IMR-90 (cell line): Measurements from ENCODE around the gene NDUFA13. TPM values are rescaled to one million over a fixed set of nuclear protein-coding genes. Genes with fewer than 3 reads are reported as not detected.

Source experiments
- ATAC-seq: fragments of 200-7000 bp; cut with Tn5 transposase; 2 replicates; pipeline ENCODE4 v1.9.1; 2020; ENCODE audit warnings: low read depth, mild to moderate bottlenecking, moderate library complexity
- BruUV-seq: library from RNA; stranded (reverse); fragments of 400-500 nt; replicated peaks from 2 replicates; lab custom pipeline; 2021; lab: Mats Ljungman, UMichigan
- CTCF ChIA-PET: fragments of 300-600 bp; formaldehyde crosslinking; extraction: SDS; loops from one replicate; lab custom pipeline; 2021; ENCODE audit warnings: antibody characterized with exemption; lab: Yijun Ruan, JAX
- POLR2A ChIA-PET: fragments of 300-600 bp; sonication (Branson Sonifier 250); formaldehyde crosslinking; loops from one replicate; lab custom pipeline; 2022; ENCODE audit warnings: antibody characterized with exemption; ENCODE audit not compliant: unreplicated experiment; lab: Charles Lee
- DNase-seq: peaks from one replicate; pipeline ENCODE4 v3.0.0; 2013
- H2AFZ ChIP-seq: replicated peaks from 2 replicates; pipeline ENCODE3; 2013; ENCODE audit warnings: low read length, mild to moderate bottlenecking; ENCODE audit not compliant: poor library complexity
- H2AK5ac ChIP-seq: 2 replicates; pipeline ENCODE4 v1.6.1; 2013; ENCODE audit warnings: low read depth, low read length, inconsistent platforms
- H2AK9ac ChIP-seq: replicated peaks from 2 replicates; pipeline ENCODE3; 2013; ENCODE audit warnings: mild to moderate bottlenecking, low read depth, low read length, moderate library complexity; ENCODE audit not compliant: poor library complexity
- H2BK120ac ChIP-seq: 2 replicates; pipeline ENCODE4 v1.6.1; 2013; ENCODE audit warnings: low read depth, low read length, inconsistent platforms
- H2BK15ac ChIP-seq: 3 replicates; pipeline ENCODE4 v1.6.1; 2013; ENCODE audit warnings: low read depth, low read length, inconsistent platforms
- H2BK20ac ChIP-seq: 2 replicates; pipeline ENCODE4 v1.6.1; 2013; ENCODE audit warnings: low read depth, mild to moderate bottlenecking, inconsistent platforms, low read length, moderate library complexity
- H2BK5ac ChIP-seq: 2 replicates; pipeline ENCODE4 v1.6.1; 2013; ENCODE audit warnings: mild to moderate bottlenecking, low read depth, low read length, inconsistent platforms; ENCODE audit not compliant: poor library complexity, severe bottlenecking
- H3K14ac ChIP-seq: replicated peaks from 2 replicates; pipeline ENCODE4 v1.6.1; 2013; ENCODE audit warnings: low read depth, low read length, inconsistent platforms
- H3K18ac ChIP-seq: 2 replicates; pipeline ENCODE4 v1.6.1; 2013; ENCODE audit warnings: low read depth, low read length, control low read depth
- H3K23ac ChIP-seq: 2 replicates; pipeline ENCODE4 v1.6.1; 2013; ENCODE audit warnings: low read depth, low read length, inconsistent platforms
- H3K27ac ChIP-seq: 2 replicates; pipeline ENCODE4 v1.5.1; 2013; ENCODE audit warnings: mild to moderate bottlenecking, control low read depth, low read length; ENCODE audit not compliant: insufficient read depth
- H3K27me3 ChIP-seq: 2 replicates; pipeline ENCODE4 v1.6.1; 2013; ENCODE audit warnings: low read length; ENCODE audit not compliant: control insufficient read depth, insufficient read depth
- H3K36me3 ChIP-seq: 2 replicates; pipeline ENCODE4 v1.6.1; 2013; ENCODE audit warnings: low read length, mixed read lengths; ENCODE audit not compliant: control insufficient read depth, insufficient read depth
- H3K4ac ChIP-seq: 2 replicates; pipeline ENCODE4 v1.6.1; 2013; ENCODE audit warnings: low read depth, low read length, inconsistent platforms
- H3K4me1 ChIP-seq: 2 replicates; pipeline ENCODE4 v1.6.1; 2013; ENCODE audit warnings: low read length, mixed read lengths; ENCODE audit not compliant: control insufficient read depth, insufficient read depth
- H3K4me2 ChIP-seq: 2 replicates; pipeline ENCODE4 v1.6.1; 2013; ENCODE audit warnings: low read depth, mild to moderate bottlenecking, control low read depth, low read length, moderate library complexity
- H3K4me3 ChIP-seq: 2 replicates; pipeline ENCODE4 v1.5.1; 2013; ENCODE audit warnings: low read depth, mild to moderate bottlenecking, control low read depth, low read length, moderate library complexity; ENCODE audit not compliant: insufficient read depth
- H3K56ac ChIP-seq: 2 replicates; pipeline ENCODE4 v1.6.1; 2013; ENCODE audit warnings: low read length, inconsistent platforms; ENCODE audit not compliant: insufficient read depth; ENCODE audit errors: extremely low read depth
- H3K79me1 ChIP-seq, 2 experiments: 2 replicates each; pipeline ENCODE4 v1.6.1; 2013; ENCODE audit warnings: low read length in 2 of 2, inconsistent platforms in 1 of 2, low read depth in 1 of 2
- H3K9ac ChIP-seq: 2 replicates; pipeline ENCODE4 v1.6.1; 2013; ENCODE audit warnings: low read depth, low read length, control low read depth
- H3K9me1 ChIP-seq: 2 replicates; pipeline ENCODE4 v1.6.1; 2013; ENCODE audit warnings: low read length, inconsistent platforms; ENCODE audit not compliant: insufficient read depth
- H3K9me3 ChIP-seq: 2 replicates; pipeline ENCODE4 v1.6.1; 2013; ENCODE audit warnings: low read length; ENCODE audit not compliant: control insufficient read depth, insufficient read depth
- H4K20me1 ChIP-seq: 2 replicates; pipeline ENCODE4 v1.6.1; 2013; ENCODE audit warnings: low read length, inconsistent platforms; ENCODE audit not compliant: insufficient read depth
- H4K5ac ChIP-seq: 2 replicates; pipeline ENCODE4 v1.6.1; 2013; ENCODE audit warnings: mild to moderate bottlenecking, low read depth, low read length, control low read depth
- H4K8ac ChIP-seq, 2 experiments: 2 replicates each; pipeline ENCODE4 v1.6.1; 2013; ENCODE audit warnings: low read depth in 2 of 2, low read length in 2 of 2, control low read depth in 1 of 2, inconsistent platforms in 1 of 2
- H4K91ac ChIP-seq: 2 replicates; pipeline ENCODE4 v1.6.1; 2013; ENCODE audit warnings: low read depth, low read length, inconsistent platforms; ENCODE audit not compliant: insufficient read depth
- BHLHE40 ChIP-seq: fragments of 150-350 bp; IDR thresholded peaks from 2 replicates; pipeline ENCODE4 v1.6.1; 2016; ENCODE audit warnings: mild to moderate bottlenecking, low read depth, low read length
- CHD1 ChIP-seq: IDR thresholded peaks from 2 replicates; pipeline ENCODE4 v1.6.1; 2012; ENCODE audit warnings: low read depth, low read length, improper control_type of control experiment
- CTCF ChIP-seq: conservative IDR thresholded peaks from 2 replicates; pipeline ENCODE4 v1.5.1; 2012; ENCODE audit warnings: mild to moderate bottlenecking, low read depth, low read length, improper control_type of control experiment
- FOS ChIP-seq: fragments of 150-350 bp; IDR thresholded peaks from 2 replicates; pipeline ENCODE4 v1.6.1; 2016; ENCODE audit warnings: low read depth, low read length
- MAFK ChIP-seq: IDR thresholded peaks from 2 replicates; pipeline ENCODE4 v1.6.1; 2012; ENCODE audit warnings: low read depth, low read length, improper control_type of control experiment
- MXI1 ChIP-seq: IDR thresholded peaks from 2 replicates; pipeline ENCODE4 v1.6.1; 2012; ENCODE audit warnings: low read depth, mild to moderate bottlenecking, low read length, moderate library complexity, borderline replicate concordance
- NFE2L2 ChIP-seq: fragments of 150-350 bp; IDR thresholded peaks from 2 replicates; pipeline ENCODE4 v1.6.1; 2016; ENCODE audit warnings: low read depth, mild to moderate bottlenecking, low read length
- POLR2A ChIP-seq: IDR thresholded peaks from 2 replicates; pipeline ENCODE4 v1.6.1; 2012; ENCODE audit warnings: mild to moderate bottlenecking, low read depth, low read length
- RAD21 ChIP-seq: IDR thresholded peaks from 2 replicates; pipeline ENCODE4 v1.6.1; 2012; ENCODE audit warnings: low read length, improper control_type of control experiment
- RCOR1 ChIP-seq: IDR thresholded peaks from 2 replicates; pipeline ENCODE4 v1.6.1; 2012; ENCODE audit warnings: mild to moderate bottlenecking, low read length, improper control_type of control experiment; ENCODE audit not compliant: insufficient replicate concordance
- RFX5 ChIP-seq: IDR thresholded peaks from 2 replicates; pipeline ENCODE4 v1.8.0; 2012; ENCODE audit warnings: low read depth, mild to moderate bottlenecking, low read length, moderate library complexity
- SMC3 ChIP-seq: fragments of 150-350 bp; IDR thresholded peaks from 2 replicates; pipeline ENCODE4 v1.6.1; 2016; ENCODE audit warnings: low read depth, mild to moderate bottlenecking, antibody characterized with exemption, low read length, moderate library complexity
- WGBS, 2 experiments: methylation state at CpG; one replicate each; pipeline versions ENCODE4 v1.1.5 to v1.1.7; 2013; ENCODE audit warnings: missing lambda C conversion rate in 2 of 2; ENCODE audit not compliant: insufficient read length in 1 of 2; ENCODE audit errors: extremely low coverage in 2 of 2; 5-methylcytosine and 5-hydroxymethylcytosine counted together
- dilution Hi-C: fragments of 300-500 bp; cut with HindIII; formaldehyde crosslinking; loops from one replicate; pipeline ENCODE4 v1.14.3; 2018; ENCODE audit warnings: low sequenced_read_pairs; ENCODE audit not compliant: unreplicated experiment
- in situ Hi-C: fragments of 300-500 bp; cut with MboI; formaldehyde crosslinking; loops from 3 replicates; pipeline ENCODE4 v1.14.3; 2019; ENCODE audit warnings: low sequenced_read_pairs, inconsistent platforms, mixed read lengths
- intact Hi-C: fragments of 100-400 bp; cut with micrococcal nuclease; formaldehyde crosslinking; loops from 2 replicates; pipeline ENCODE4 v1.10.0; 2022
- polyA plus RNA-seq, 3 experiments: library from polyadenylated mRNA; depleted of rRNA; stranded (reverse); fragments of >200 nt; gene quantifications; 2 replicates each; pipeline ENCODE4 v1.2.3, GENCODE V29; 2012; ENCODE audit warnings: low replicate concordance in 1 of 3
- total RNA-seq: library from RNA; depleted of rRNA; stranded (reverse); fragments of >200 nt; gene quantifications from 2 replicates; pipeline ENCODE4 v1.2.3, GENCODE V29; 2012
- TF ChIP-seq, protein P1 (sequence below): fragments of 150-350 bp; IDR thresholded peaks from 2 replicates; pipeline ENCODE4 v1.6.1; 2017; ENCODE audit warnings: mild to moderate bottlenecking, antibody characterized with exemption, low read length, low read depth
- TF ChIP-seq, protein P2 (sequence below): fragments of 150-350 bp; IDR thresholded peaks from 2 replicates; pipeline ENCODE4 v1.6.1; 2016; ENCODE audit warnings: low read depth, mild to moderate bottlenecking, low read length, moderate library complexity, borderline replicate concordance

The NDUFA13 gene
- total and polyA plus RNA-seq, 2 of the 4 experiments (the other 2 are of a cell fraction) = 30.6 to 667 TPM

- Histone ChIP-seq H2AK5ac (no peak overlapping the region), H2BK15ac (no peak overlapping the region), H3K9ac (no peak overlapping the region), H2BK120ac (no peak overlapping the region), H3K4me2 (no peak overlapping the region), H4K8ac (no peak overlapping the region), H3K4me1 (0 out of 2 replicates have a peak, but pooled peaks cover 2% of the 10 kb centered on the region), H3K27me3 (no peaks in the 10 kb centered on the region), H3K56ac (no peak overlapping the region), H4K5ac (no peak overlapping the region), H4K91ac (no peak overlapping the region), H3K36me3 (peaks cover 2% of the 10 kb centered on the region; the same call in 1 of the 2 replicates), H4K20me1 (no peaks in the 10 kb centered on the region; the same call in 1 of the 2 replicates), H3K27ac (no peak overlapping the region), H3K23ac (no peak overlapping the region), H3K14ac (no peak overlapping the region), H2AK9ac (no peak overlapping the region), H3K79me1 (no peaks in the 10 kb centered on the region), H3K9me3 (no peaks in the 10 kb centered on the region), H3K18ac (no peak overlapping the region), H3K4me3 (no peak overlapping the region), H2BK5ac (no peak overlapping the region), H3K9me1 (no peaks in the 10 kb centered on the region), H2BK20ac (no peak overlapping the region), H3K4ac (no peak overlapping the region), H2AFZ (no peak overlapping the region)
- CTCF ChIA-PET = no interaction called here
- DNase-seq (no peak), ATAC-seq (no peak)
- dilution Hi-C loops (no loop called here), in situ Hi-C loops (no loop called here), intact Hi-C loops (no loop called here)
- TF ChIP-seq, protein P1, sequence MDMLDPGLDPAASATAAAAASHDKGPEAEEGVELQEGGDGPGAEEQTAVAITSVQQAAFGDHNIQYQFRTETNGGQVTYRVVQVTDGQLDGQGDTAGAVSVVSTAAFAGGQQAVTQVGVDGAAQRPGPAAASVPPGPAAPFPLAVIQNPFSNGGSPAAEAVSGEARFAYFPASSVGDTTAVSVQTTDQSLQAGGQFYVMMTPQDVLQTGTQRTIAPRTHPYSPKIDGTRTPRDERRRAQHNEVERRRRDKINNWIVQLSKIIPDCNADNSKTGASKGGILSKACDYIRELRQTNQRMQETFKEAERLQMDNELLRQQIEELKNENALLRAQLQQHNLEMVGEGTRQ = no peak
- TF ChIP-seq RAD21 = no peak
- TF ChIP-seq POLR2A = no peak
- TF ChIP-seq NFE2L2 = no peak
- no peak for TF ChIP-seq CTCF
- no peak for TF ChIP-seq BHLHE40
- TF ChIP-seq MXI1 = no peak
- no peak for TF ChIP-seq RFX5
- TF ChIP-seq FOS = no peak
- TF ChIP-seq SMC3 = no peak
- no peak for TF ChIP-seq MAFK
- TF ChIP-seq, protein P2, sequence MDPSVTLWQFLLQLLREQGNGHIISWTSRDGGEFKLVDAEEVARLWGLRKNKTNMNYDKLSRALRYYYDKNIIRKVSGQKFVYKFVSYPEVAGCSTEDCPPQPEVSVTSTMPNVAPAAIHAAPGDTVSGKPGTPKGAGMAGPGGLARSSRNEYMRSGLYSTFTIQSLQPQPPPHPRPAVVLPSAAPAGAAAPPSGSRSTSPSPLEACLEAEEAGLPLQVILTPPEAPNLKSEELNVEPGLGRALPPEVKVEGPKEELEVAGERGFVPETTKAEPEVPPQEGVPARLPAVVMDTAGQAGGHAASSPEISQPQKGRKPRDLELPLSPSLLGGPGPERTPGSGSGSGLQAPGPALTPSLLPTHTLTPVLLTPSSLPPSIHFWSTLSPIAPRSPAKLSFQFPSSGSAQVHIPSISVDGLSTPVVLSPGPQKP = no peak
- TF ChIP-seq CHD1 = no peak
- TF ChIP-seq RCOR1 = no peak
- BruUV-seq = no TSS peak
- POLR2A ChIA-PET = no interaction called here
- 96% methylated on average over 8 of the region's 11 CpGs; no CpG with 5 or more reads in 1 of the 2 experiments for whole genome bisulfite sequencing, 2 experiments
Measured at GRCh38 chr19:19571071-19571786, 55.2 kb downstream of the NDUFA13 start.
